HG02763 (cell line): ENCODE data around the gene STAB2.

ENCODE experiments used
- ATAC-seq: cut with Tn5 transposase; IDR thresholded peaks from one replicate; pipeline ENCODE4 v1.9.1; 2021; ENCODE audit warnings: mild to moderate bottlenecking, moderate library complexity; ENCODE audit not compliant: unreplicated experiment

Gene STAB2

DNA sequence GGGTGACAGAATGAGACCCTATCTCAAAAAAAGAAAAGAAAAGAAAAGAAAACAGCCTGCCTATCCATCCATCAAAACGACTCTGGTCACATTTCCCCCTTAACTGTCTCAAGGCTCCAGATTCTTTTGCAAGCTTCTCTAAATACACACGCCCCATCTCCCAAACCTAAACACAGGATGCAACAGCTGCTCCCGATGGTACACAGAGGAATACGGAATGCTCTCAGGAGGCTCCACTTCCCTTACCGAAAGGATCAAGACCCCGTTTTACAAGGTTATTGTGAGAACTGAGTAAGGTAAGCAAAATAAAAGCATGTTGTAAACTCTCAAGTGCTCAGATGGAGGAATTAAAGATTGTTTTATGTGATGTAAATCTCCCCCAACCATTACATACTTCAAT, 191.7 kb downstream of the STAB2 start:
- no peak for ATAC-seq

- ATAC-seq: no peak
Observed at GRCh38 chr12:103779410-103780092, 192.5 kb downstream of the STAB2 start.

- no peak for ATAC-seq
Observed at GRCh38 chr12:103780093-103780440, 193.0 kb downstream of the STAB2 start.

DNA sequence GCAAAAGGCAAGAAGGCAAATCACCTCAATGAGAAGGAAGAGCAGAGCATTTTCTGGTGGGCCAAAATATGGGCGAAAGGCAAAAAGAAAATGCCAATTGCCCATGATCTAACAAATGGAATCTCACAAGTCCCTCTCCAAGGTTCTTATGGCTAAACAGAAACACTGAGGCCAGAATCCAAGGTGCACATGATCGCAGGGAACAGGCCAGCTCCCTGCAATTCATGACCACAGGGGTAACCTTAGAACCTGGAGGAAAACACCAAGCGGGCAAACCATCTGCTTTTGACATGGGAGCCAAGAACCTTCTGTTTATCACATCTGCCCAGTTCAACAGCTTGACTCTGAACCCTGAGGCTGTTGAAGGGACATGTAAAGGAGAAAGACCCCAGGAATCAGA, 193.9 kb downstream of the STAB2 start:
- ATAC-seq: no peak

DNA sequence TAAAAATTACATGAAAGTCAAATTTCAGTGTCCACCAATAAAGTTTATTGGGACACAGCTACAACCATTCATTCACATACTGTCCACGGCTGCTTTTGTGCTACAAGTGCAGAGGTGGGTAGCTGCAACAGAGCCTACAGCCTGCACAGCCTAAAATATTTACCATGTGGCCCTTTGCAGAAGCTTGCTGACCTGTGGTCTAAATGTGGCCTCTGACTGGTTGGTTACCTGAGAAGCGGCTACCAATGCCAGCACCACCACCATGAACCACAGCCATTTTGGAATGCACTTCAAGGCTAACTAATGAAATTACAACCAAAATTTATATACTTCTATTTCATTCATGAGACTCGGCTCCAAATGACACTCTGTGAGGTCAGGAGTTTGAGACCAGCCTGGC, 195.3 kb downstream of the STAB2 start:
- no peak for ATAC-seq

DNA sequence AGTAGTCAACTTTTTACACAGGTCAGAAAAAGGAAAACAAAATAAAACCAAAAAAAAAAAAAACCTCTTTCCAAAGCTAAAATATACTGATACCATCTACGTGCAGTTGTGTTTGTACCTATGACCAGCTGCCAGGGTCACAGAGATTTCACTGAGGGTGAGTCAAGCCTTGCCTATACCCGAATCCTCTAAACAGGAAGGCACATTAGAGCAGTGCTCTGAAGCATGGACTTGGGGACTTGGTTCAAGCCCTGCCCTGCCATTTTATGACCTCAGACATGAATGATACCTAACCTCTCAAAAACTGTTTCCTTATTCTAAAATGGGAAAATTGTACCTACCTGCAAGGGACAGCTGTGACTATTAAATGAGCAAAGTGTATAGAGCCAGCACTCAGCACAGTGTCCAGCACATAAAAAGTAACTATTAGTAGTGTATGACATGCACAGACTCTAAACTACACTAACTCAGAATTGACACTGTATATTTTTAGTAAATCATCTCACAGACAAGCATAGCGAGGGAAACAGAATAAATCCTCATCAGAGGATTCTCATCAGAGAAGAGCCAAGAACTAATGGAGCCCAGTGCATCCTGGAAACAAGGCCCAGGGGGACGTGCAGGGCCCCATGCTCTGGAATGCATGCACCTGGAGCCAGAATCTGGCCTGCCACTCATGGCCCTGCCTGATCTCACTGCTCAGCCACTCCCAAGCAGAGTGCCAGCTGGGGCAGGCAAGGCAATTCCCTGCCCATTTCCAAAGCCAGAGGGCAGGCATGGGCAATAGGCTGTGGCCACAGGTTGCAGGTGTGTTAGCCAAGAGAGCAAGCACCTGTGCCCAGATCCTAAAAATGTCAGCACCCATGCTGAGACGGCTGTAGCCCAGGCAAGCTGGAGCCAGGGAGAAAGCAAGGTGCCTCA, 196.9 kb downstream of the STAB2 start:
- ATAC-seq: no peak

DNA sequence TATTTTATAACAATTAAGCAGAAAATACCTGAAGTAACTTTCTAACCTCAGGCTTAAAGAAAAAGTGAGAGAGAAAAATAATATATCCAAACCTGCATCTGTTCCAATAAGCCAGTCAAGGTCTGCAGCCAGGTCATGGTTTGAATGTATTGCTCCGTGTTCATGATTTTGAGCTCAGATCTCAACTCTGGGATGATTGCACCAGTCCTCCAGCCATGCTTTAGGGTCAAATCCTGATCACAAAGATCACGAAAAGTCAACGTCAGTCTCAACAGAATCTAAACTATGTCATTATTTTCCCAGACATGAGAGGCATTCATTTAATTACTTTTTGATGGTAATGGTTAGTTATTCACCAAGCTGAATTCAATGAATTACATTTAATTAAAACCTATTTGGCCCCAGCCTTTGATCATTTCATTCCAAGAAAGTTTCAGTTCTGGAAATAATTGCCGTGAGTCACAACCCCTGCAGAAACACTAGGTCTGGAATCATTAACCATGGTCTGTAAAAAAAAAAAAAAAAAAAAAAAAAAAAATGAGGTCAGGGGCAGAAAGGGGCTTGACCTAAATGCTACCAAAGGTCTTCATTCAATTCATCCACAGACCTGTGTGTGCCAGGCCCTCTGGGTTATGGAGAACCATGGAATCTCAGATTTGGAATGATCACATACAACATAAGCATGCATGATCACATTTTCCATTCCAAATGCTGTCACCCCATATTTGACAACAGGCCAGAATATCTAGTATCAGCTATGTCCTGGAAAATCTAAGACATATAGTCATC, 198.4 kb downstream of the STAB2 start:
- ATAC-seq: no peak

DNA sequence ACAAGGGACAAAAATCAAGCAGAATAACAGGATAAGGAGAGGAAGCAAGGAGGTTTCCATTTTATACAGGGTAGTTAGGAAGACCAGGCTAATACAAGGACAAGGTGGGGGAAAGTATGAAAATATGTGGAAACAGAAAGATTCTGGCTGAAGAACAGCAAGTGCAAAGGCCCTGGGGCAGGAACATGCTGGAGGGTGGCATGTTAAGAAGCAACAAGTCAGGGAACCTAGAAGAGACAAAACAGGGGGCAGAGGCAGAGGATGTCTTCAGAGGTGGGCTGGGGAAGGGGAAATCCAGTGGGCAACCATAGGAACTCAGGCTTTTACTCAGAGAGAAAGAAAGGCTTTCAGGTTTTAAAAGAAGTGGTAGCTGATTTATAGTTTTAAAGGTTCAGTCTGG, 199.1 kb downstream of the STAB2 start:
- no peak for ATAC-seq

GRCh38 chr12:103791350-103791920, 204.4 kb downstream of the STAB2 start:
- ATAC-seq: no peak

GRCh38 chr12:103793046-103793445, 206.0 kb downstream of the STAB2 start:
- ATAC-seq: no peak

GRCh38 chr12:103793512-103794045, 206.5 kb downstream of the STAB2 start:
- no peak for ATAC-seq

DNA sequence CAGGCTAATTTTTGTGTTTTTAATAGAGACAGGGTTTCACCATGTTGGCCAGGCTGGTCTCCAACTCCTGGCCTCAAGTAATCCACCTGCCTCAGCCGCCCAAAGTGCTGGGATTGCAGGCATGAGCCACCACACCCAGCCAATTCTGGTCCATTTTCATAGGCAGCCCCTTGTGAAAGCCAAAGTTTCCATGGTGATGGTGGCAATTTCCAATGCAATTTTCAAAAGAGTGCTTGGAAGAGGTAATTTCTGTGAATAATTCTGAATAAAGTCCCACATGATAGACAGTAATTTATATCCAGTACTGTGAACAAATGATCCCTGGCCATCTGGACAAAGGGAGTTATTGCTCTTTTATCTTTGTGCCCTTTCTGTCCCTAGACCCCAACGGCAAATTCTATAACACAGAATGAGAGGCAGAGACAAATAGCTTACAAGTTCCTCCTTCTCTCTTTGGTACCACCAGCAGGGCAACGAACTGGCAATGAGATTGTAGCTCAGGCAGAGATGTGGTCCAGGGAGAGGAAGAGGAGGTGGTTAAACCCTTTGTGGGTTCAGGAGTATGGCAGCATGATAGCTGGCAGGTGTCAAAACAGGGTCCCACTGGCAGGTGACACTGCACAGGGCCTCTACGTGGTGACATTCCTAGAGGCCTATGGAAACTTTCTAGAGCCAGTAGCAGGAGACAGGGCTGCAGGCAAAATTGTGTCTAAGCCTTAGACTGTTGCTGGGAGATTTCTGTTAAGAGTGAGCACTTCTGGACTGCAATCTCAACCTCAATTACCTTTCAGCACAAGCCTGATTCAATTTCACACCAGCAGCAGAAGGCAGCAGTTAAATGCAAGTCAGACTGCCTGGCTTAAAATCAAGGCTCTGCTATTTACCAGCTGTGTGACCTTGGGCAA, 207.5 kb downstream of the STAB2 start:
- ATAC-seq: no peak

DNA sequence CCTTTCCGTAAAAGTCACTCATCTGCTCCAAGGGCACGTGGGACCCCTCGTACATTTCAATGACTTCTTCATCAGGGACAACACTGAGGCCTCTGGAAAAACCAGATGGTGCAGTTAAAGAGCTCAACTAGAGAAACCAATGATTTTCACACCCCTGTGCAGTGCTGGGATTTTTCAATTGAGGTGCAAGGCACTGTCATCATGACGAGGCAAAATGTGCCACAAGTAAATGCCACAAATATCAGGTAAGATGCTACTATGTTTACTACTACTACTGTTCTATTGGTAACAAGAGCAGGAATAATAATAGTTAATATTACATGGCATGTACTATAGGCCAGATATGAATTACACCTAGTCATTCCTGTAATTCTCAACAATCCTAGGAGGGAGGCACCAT, 211.5 kb downstream of the STAB2 start:
- no peak for ATAC-seq

GRCh38 chr12:103799504-103799856, 212.4 kb downstream of the STAB2 start:
- ATAC-seq: no peak

DNA sequence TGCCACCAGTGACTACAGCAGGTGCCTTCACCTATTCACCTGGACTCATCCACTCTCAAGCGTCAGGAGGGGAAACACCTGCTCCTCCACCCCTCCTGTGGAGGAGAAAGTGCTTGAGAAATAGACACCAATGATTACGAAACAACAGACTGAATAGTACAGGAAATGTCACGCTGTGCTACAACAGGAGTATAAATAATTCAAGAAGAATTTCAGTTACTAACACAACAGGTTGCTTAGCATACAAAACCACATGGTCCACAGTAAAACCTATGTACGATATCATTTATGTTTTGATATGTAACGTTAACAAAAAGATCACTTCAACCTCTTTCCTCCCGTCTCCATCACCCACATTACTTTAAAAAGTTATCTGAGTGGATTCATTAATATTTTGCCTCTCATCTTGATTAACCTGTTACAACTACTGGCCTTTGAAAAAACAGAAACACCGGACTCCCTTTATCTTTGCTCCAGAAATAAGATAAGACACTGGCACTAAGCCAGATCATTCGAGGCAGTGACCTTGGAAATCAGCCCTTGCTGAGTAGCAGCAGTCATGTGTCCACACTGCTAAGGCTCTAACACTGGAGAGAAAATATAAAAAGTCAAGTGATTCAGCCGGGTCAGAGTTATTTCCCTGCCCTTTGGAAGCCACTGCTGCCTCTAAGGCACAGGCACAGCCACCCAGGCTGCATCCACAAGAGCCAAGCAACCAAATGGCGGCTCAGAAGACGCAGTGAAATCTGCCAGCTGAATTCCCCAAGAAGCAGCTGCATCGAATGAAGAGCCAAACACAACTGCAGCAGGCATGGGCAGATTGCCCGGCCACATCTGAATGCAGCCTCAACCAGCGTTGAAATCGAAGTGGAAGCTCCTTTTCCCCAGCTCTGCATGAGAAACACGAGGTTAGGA, 213.0 kb downstream of the STAB2 start:
- no peak for ATAC-seq

- ATAC-seq: no peak
Observed at GRCh38 chr12:103801709-103802585, 214.9 kb downstream of the STAB2 start.

- ATAC-seq: no peak
Observed at GRCh38 chr12:103802586-103802886, 215.5 kb downstream of the STAB2 start.

DNA sequence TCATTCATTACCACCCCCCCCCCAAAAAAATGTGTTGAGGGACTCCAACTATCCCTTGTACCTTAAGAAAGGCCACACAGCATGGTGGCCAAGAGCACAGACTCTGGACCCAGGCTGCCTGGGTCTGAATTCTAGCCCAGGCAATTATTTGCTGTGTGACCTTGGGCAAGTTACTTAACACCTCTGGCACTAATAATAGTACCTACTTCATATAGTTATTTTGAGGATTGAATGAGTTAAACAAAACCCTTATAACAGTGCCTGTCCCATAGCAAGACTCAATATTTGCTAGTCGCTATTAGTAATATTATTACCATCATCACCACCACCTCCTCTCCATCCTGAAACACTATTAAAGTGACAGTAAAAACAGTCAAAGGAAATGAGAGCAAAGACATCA, 216.8 kb downstream of the STAB2 start:
- no peak for ATAC-seq
